H7 (cell line): ENCODE data around the gene EXOC4. TPM values are rescaled to one million over a fixed set of nuclear protein-coding genes. Genes with fewer than 3 reads are reported as not detected.

Experiments
- DNase-seq: peaks from one replicate; pipeline ENCODE4 v3.0.0; 2012
- H3K27me3 ChIP-seq: 2 replicates; pipeline ENCODE4 v1.6.0; 2011; ENCODE audit warnings: mild to moderate bottlenecking, low read length; ENCODE audit not compliant: control insufficient read depth, insufficient read depth
- H3K36me3 ChIP-seq: replicated peaks from 2 replicates; pipeline ENCODE4 v1.5.1; 2011; ENCODE audit warnings: low read length; ENCODE audit not compliant: control insufficient read depth, insufficient read depth
- H3K4me3 ChIP-seq: 2 replicates; pipeline ENCODE4 v1.5.1; 2011; ENCODE audit warnings: low read depth, mild to moderate bottlenecking, control low read depth, low read length, moderate library complexity; ENCODE audit not compliant: insufficient read depth
- total RNA-seq: library from RNA; depleted of rRNA; stranded (reverse); fragments of >200 nt; shearing (Covaris generic); gene quantifications from 2 replicates; pipeline ENCODE4 v1.2.3, GENCODE V29; 2014

EXOC4 gene
- total RNA-seq, 1 experiment from 2014 or later, result 44.8 TPM

- DNase-seq, result no peak
Measured at GRCh38 chr7:133584956-133585668, 332.2 kb downstream of the EXOC4 start.

GRCh38 chr7:133586253-133586652, 333.4 kb downstream of the EXOC4 start:
- no peaks in the 10 kb centered on the region for H3K36me3 ChIP-seq
- H3K27me3 ChIP-seq, result no peaks in the 10 kb centered on the region
- DNase-seq, result no peak
- H3K4me3 ChIP-seq, result no peak overlapping the region

More at GRCh38 chr7:133584956-133585668, 332.2 kb downstream of the EXOC4 start:
- Histone ChIP-seq H3K36me3 (no peaks in the 10 kb centered on the region), H3K4me3 (no peak overlapping the region), H3K27me3 (no peaks in the 10 kb centered on the region)

- Histone ChIP-seq H3K27me3 (no peaks in the 10 kb centered on the region), H3K4me3 (no peak overlapping the region), H3K36me3 (no peaks in the 10 kb centered on the region)
- DNase-seq, result no peak
Measured at GRCh38 chr7:133587903-133588302, 335.0 kb downstream of the EXOC4 start.

- no peak for DNase-seq
- no peaks in the 10 kb centered on the region for H3K36me3 ChIP-seq
- H3K27me3 ChIP-seq, result no peaks in the 10 kb centered on the region
- H3K4me3 ChIP-seq, result no peak overlapping the region
Measured at GRCh38 chr7:133590795-133591194, 337.9 kb downstream of the EXOC4 start.

- no peak overlapping the region for H3K4me3 ChIP-seq
- H3K36me3 ChIP-seq, result no peaks in the 10 kb centered on the region
- H3K27me3 ChIP-seq, result no peaks in the 10 kb centered on the region
- no peak for DNase-seq
Measured at GRCh38 chr7:133591704-133592340, 338.9 kb downstream of the EXOC4 start.

GRCh38 chr7:133593561-133593960, 340.7 kb downstream of the EXOC4 start:
- DNase-seq, result no peak
- Histone ChIP-seq H3K36me3 (no peaks in the 10 kb centered on the region), H3K27me3 (no peaks in the 10 kb centered on the region), H3K4me3 (no peak overlapping the region)

- Histone ChIP-seq H3K36me3 (no peaks in the 10 kb centered on the region), H3K27me3 (no peaks in the 10 kb centered on the region), H3K4me3 (no peak overlapping the region)
- no peak for DNase-seq
Measured at GRCh38 chr7:133601617-133602016, 348.7 kb downstream of the EXOC4 start.

GRCh38 chr7:133602291-133602690, 349.4 kb downstream of the EXOC4 start:
- Histone ChIP-seq H3K27me3 (no peaks in the 10 kb centered on the region), H3K4me3 (no peak overlapping the region), H3K36me3 (no peaks in the 10 kb centered on the region)
- no peak for DNase-seq

GRCh38 chr7:133606991-133607390, 354.1 kb downstream of the EXOC4 start:
- H3K36me3 ChIP-seq, result no peaks in the 10 kb centered on the region
- DNase-seq, result no peak
- no peak overlapping the region for H3K4me3 ChIP-seq
- no peaks in the 10 kb centered on the region for H3K27me3 ChIP-seq

- Histone ChIP-seq H3K4me3 (no peak overlapping the region), H3K27me3 (no peaks in the 10 kb centered on the region), H3K36me3 (no peaks in the 10 kb centered on the region)
- no peak for DNase-seq
Measured at GRCh38 chr7:133609806-133610205, 356.9 kb downstream of the EXOC4 start.

- no peak for DNase-seq
- Histone ChIP-seq H3K27me3 (no peaks in the 10 kb centered on the region), H3K4me3 (no peak overlapping the region), H3K36me3 (no peaks in the 10 kb centered on the region)
Measured at GRCh38 chr7:133611955-133612354, 359.1 kb downstream of the EXOC4 start.

GRCh38 chr7:133613250-133613790, 360.4 kb downstream of the EXOC4 start:
- no peak for DNase-seq
- Histone ChIP-seq H3K27me3 (no peaks in the 10 kb centered on the region), H3K36me3 (no peaks in the 10 kb centered on the region), H3K4me3 (no peak overlapping the region)

GRCh38 chr7:133614251-133614650, 361.4 kb downstream of the EXOC4 start:
- no peak overlapping the region for H3K4me3 ChIP-seq
- no peaks in the 10 kb centered on the region for H3K36me3 ChIP-seq
- no peaks in the 10 kb centered on the region for H3K27me3 ChIP-seq
- DNase-seq, result no peak

- DNase-seq, result no peak
Measured at GRCh38 chr7:133618970-133619369, 366.1 kb downstream of the EXOC4 start.

GRCh38 chr7:133619491-133619890, 366.6 kb downstream of the EXOC4 start:
- no peaks in the 10 kb centered on the region for H3K36me3 ChIP-seq
- no peaks in the 10 kb centered on the region for H3K27me3 ChIP-seq
- no peak for DNase-seq
- H3K4me3 ChIP-seq, result no peak overlapping the region

More at GRCh38 chr7:133618970-133619369, 366.1 kb downstream of the EXOC4 start:
- H3K36me3 ChIP-seq, result no peaks in the 10 kb centered on the region
- H3K27me3 ChIP-seq, result no peaks in the 10 kb centered on the region
- no peak overlapping the region for H3K4me3 ChIP-seq
